ENCODE data around the gene MSTN.

- TF ChIP-seq CTCF (IDR thresholded peaks at IDR 0.05) (no peak), POLR2A (IDR thresholded peaks at IDR 0.05) (no peak)
These were observed 9.1 kb downstream of the MSTN start for GRCh38 chr2:190053426-190053825.
